Thoracic aorta (tissue), 2 donors: Measurements from ENCODE around the gene SEMA4D. TPM values are rescaled to one million over a fixed set of nuclear protein-coding genes. Genes with fewer than 3 reads are reported as not detected.

Experiments
- ATAC-seq: fragments of 150-250 bp; one replicate; pipeline ENCODE4 v1.8.0; 2017; ENCODE audit warnings: low read depth; ENCODE audit not compliant: insufficient number of reproducible peaks, low FRiP score
- DNase-seq: peaks from one replicate; pipeline ENCODE4 v3.0.0-alpha.2; 2020; ENCODE audit warnings: low spot score
- H3K27ac ChIP-seq, 2 donors: fragments of 200-600 bp; sonication (generic); 1 replicate in 1 of 2; 2 replicates in 1 of 2; pipeline ENCODE4 v1.5.1; 2016; ENCODE audit warnings: mild to moderate bottlenecking in 2 of 2, moderate library complexity in 2 of 2
- H3K27me3 ChIP-seq: fragments of 200-600 bp; sonication (generic); replicated peaks from 2 replicates; pipeline ENCODE4 v1.6.0; 2016; ENCODE audit warnings: mild to moderate bottlenecking; ENCODE audit not compliant: insufficient read depth
- H3K36me3 ChIP-seq: fragments of 200-600 bp; sonication (generic); one replicate; pipeline ENCODE4 v1.5.1; 2016
- H3K4me1 ChIP-seq, 2 donors: fragments of 200-600 bp; sonication (generic); 1 replicate in 1 of 2; 2 replicates in 1 of 2; pipeline versions ENCODE4 v1.5.1 to v1.6.0; 2016; ENCODE audit warnings: low read depth in 2 of 2, mild to moderate bottlenecking in 1 of 2; ENCODE audit not compliant: control insufficient read depth in 1 of 2
- H3K4me3 ChIP-seq: fragments of 200-600 bp; sonication (generic); 2 replicates; pipeline ENCODE4 v1.5.1; 2016; ENCODE audit warnings: mild to moderate bottlenecking
- H3K9me3 ChIP-seq: fragments of 200-600 bp; sonication (generic); 2 replicates; pipeline ENCODE4 v1.5.1; 2016
- CTCF ChIP-seq: fragments of 200-600 bp; sonication (generic); IDR thresholded peaks from one replicate; pipeline ENCODE4 v1.5.1; 2019; ENCODE audit warnings: antibody characterized with exemption
- total RNA-seq, 2 donors: library from RNA; depleted of rRNA; stranded (reverse); fragments of >200 nt; gene quantifications; one replicate each; pipeline versions ENCODE4 v1.1.0 to v1.2.3, GENCODE V29; 2016

The SEMA4D gene
- total RNA-seq, 2 donors from 2014 or later = 16.9 to 20.2 TPM

- no peak overlapping the region for H3K27ac ChIP-seq
- no peaks in the 10 kb centered on the region for H3K4me1 ChIP-seq
- peaks cover 11% of the 10 kb centered on the region for H3K36me3 ChIP-seq
- ATAC-seq (no peak), DNase-seq (no peak)
- H3K27me3 ChIP-seq = no peaks in the 10 kb centered on the region
- no peaks in the 10 kb centered on the region for H3K9me3 ChIP-seq
- no peak overlapping the region for H3K4me3 ChIP-seq
- no peak for TF ChIP-seq CTCF
These were observed 101.8 kb downstream of the SEMA4D start for GRCh38 chr9:89395931-89396710.

GRCh38 chr9:89394412-89394811 lies 103.5 kb downstream of the SEMA4D start:
- Histone ChIP-seq H3K27me3 (no peaks in the 10 kb centered on the region), H3K36me3 (peaks cover 20% of the 10 kb centered on the region), H3K4me3 (no peak overlapping the region), H3K27ac (no peak overlapping the region), H3K9me3 (no peaks in the 10 kb centered on the region), H3K4me1 (no peaks in the 10 kb centered on the region)
- no peak for TF ChIP-seq CTCF
- ATAC-seq (no peak), DNase-seq (no peak)

- ATAC-seq (no peak), DNase-seq (no peak)
- H3K36me3 ChIP-seq = peaks cover 18% of the 10 kb centered on the region
- no peaks in the 10 kb centered on the region for H3K9me3 ChIP-seq
- no peak overlapping the region for H3K4me3 ChIP-seq
- TF ChIP-seq CTCF = no peak
- no peaks in the 10 kb centered on the region for H3K4me1 ChIP-seq
- no peak overlapping the region for H3K27ac ChIP-seq
- no peaks in the 10 kb centered on the region for H3K27me3 ChIP-seq
These were observed 106.3 kb downstream of the SEMA4D start for GRCh38 chr9:89391585-89391984.

- no peaks in the 10 kb centered on the region for H3K27me3 ChIP-seq
- no peaks in the 10 kb centered on the region for H3K9me3 ChIP-seq
- DNase-seq (no peak), ATAC-seq (no peak)
- H3K4me1 ChIP-seq = no peaks in the 10 kb centered on the region
- H3K4me3 ChIP-seq = no peak overlapping the region
- H3K27ac ChIP-seq = no peak overlapping the region
- TF ChIP-seq CTCF = no peak
- H3K36me3 ChIP-seq = peaks cover 18% of the 10 kb centered on the region
These were observed 107.3 kb downstream of the SEMA4D start for GRCh38 chr9:89390578-89391116.

GRCh38 chr9:89390068-89390555 lies 107.8 kb downstream of the SEMA4D start:
- Histone ChIP-seq H3K27me3 (no peaks in the 10 kb centered on the region), H3K9me3 (no peaks in the 10 kb centered on the region), H3K27ac (no peak overlapping the region), H3K36me3 (peaks cover 18% of the 10 kb centered on the region), H3K4me1 (no peaks in the 10 kb centered on the region), H3K4me3 (no peak overlapping the region)
- DNase-seq (no peak), ATAC-seq (no peak)
- no peak for TF ChIP-seq CTCF
